ENCODE data around the gene LRP1.

The LRP1 gene

GRCh38 chr12:57243521-57244311 is 115.4 kb downstream of the LRP1 start:
- no peak for TF ChIP-seq REST (IDR thresholded peaks at IDR 0.05; ENCODE audit: insufficient read depth in 1 of 2, low read depth in 2 of 2, low read length in 2 of 2)
- no peak for TF ChIP-seq TAF1 (IDR thresholded peaks at IDR 0.05; ENCODE audit: borderline replicate concordance, insufficient read depth, low read length)

GRCh38 chr12:57244312-57244696 is 116.0 kb downstream of the LRP1 start:
- TF ChIP-seq REST (IDR thresholded peaks at IDR 0.05; ENCODE audit: insufficient read depth in 1 of 2, low read depth in 2 of 2, low read length in 2 of 2) (no peak), POLR2AphosphoS5 (IDR thresholded peaks at IDR 0.05; ENCODE audit: low read depth, low read length) (no peak), SIN3A (IDR thresholded peaks at IDR 0.05; ENCODE audit: borderline replicate concordance, insufficient read depth, low read length) (no peak), FOXP2 (optimal IDR thresholded peaks at IDR 0.05; ENCODE audit: borderline replicate concordance, extremely low read depth, extremely low read length, insufficient read depth) (no peak), TAF1 (IDR thresholded peaks at IDR 0.05; ENCODE audit: borderline replicate concordance, insufficient read depth, low read length) (no peak)

GRCh38 chr12:57247041-57247440 is 118.8 kb downstream of the LRP1 start:
- TF ChIP-seq REST (IDR thresholded peaks at IDR 0.05; ENCODE audit: insufficient read depth in 1 of 2, low read depth in 2 of 2, low read length in 2 of 2) (no peak), SIN3A (IDR thresholded peaks at IDR 0.05; ENCODE audit: borderline replicate concordance, insufficient read depth, low read length) (no peak), POLR2AphosphoS5 (IDR thresholded peaks at IDR 0.05; ENCODE audit: low read depth, low read length) (no peak), FOXP2 (optimal IDR thresholded peaks at IDR 0.05; ENCODE audit: borderline replicate concordance, extremely low read depth, extremely low read length, insufficient read depth) (no peak), TAF1 (IDR thresholded peaks at IDR 0.05; ENCODE audit: borderline replicate concordance, insufficient read depth, low read length) (no peak)

GRCh38 chr12:57248934-57249742 is 120.9 kb downstream of the LRP1 start:
- TF ChIP-seq TAF1 (IDR thresholded peaks at IDR 0.05; ENCODE audit: borderline replicate concordance, insufficient read depth, low read length) (no peak), REST (IDR thresholded peaks at IDR 0.05; ENCODE audit: insufficient read depth in 1 of 2, low read depth in 2 of 2, low read length in 2 of 2) (no peak), POLR2AphosphoS5 (IDR thresholded peaks at IDR 0.05; ENCODE audit: low read depth, low read length) (no peak), FOXP2 (optimal IDR thresholded peaks at IDR 0.05; ENCODE audit: borderline replicate concordance, extremely low read depth, extremely low read length, insufficient read depth) (no peak), SIN3A (IDR thresholded peaks at IDR 0.05; ENCODE audit: borderline replicate concordance, insufficient read depth, low read length) (no peak)

Measured in PFSK-1 (cell line).